CD8-positive, alpha-beta memory T cell (primary cell): ENCODE data around the gene SUZ12. TPM values are rescaled to one million over a fixed set of nuclear protein-coding genes. Genes with fewer than 3 reads are reported as not detected.
"Not testable (repeated sequence)": the region's sequence is repeated elsewhere in the genome, so short reads cannot be mapped to it uniquely, and the experiment has no call there.

Experiments used
- CTCF ChIA-PET: fragments of 350-600 bp; sonication (Branson Sonifier 250); formaldehyde crosslinking; loops from one replicate; lab custom pipeline; 2021; ENCODE audit warnings: antibody characterized with exemption; lab: Charles Lee
- POLR2A ChIA-PET: fragments of 350-600 bp; sonication (Branson Sonifier 250); formaldehyde crosslinking; loops from one replicate; lab custom pipeline; 2021; ENCODE audit warnings: antibody characterized with exemption; lab: Charles Lee
- DNase-seq, 5 donors: peaks; one replicate each; pipeline versions ENCODE4 v3.0.0 to v3.0.0-alpha.2; 2020 to 2022; ENCODE audit warnings: mixed read lengths in 1 of 5
- H3K27ac ChIP-seq: one replicate; pipeline ENCODE4 v1.7.0; 2013; ENCODE audit warnings: low read depth, mild to moderate bottlenecking, low read length, moderate library complexity
- H3K27me3 ChIP-seq: 2 replicates; pipeline ENCODE4 v1.7.0; 2013; ENCODE audit warnings: low read length, mild to moderate bottlenecking; ENCODE audit not compliant: insufficient read depth, poor library complexity, severe bottlenecking
- H3K36me3 ChIP-seq: 2 replicates; pipeline ENCODE4 v1.7.0; 2013; ENCODE audit warnings: mild to moderate bottlenecking, low read length, moderate library complexity; ENCODE audit not compliant: insufficient read depth
- H3K4me1 ChIP-seq: 2 replicates; pipeline ENCODE4 v1.7.0; 2013; ENCODE audit warnings: mild to moderate bottlenecking, low read length, moderate library complexity; ENCODE audit not compliant: insufficient read depth
- H3K4me3 ChIP-seq: 2 replicates; pipeline ENCODE4 v1.7.0; 2013; ENCODE audit warnings: mild to moderate bottlenecking, low read length
- H3K9me3 ChIP-seq: 2 replicates; pipeline ENCODE4 v1.7.0; 2013; ENCODE audit warnings: mild to moderate bottlenecking, low read length
- H3K27ac Mint-ChIP-seq, 8 donors: one replicate each; pipeline ENCODE4 v1.8.0; 2020 to 2021; ENCODE audit warnings: mixed read lengths in 8 of 8, mild to moderate bottlenecking in 6 of 8, inconsistent platforms in 3 of 8, moderate library complexity in 3 of 8
- H3K27me3 Mint-ChIP-seq, 2 donors: one replicate each; pipeline ENCODE4 v1.8.0; 2020 to 2021; ENCODE audit warnings: mixed read lengths in 2 of 2, mild to moderate bottlenecking in 1 of 2, moderate library complexity in 1 of 2
- H3K36me3 Mint-ChIP-seq, 3 donors: one replicate each; pipeline ENCODE4 v1.8.0; 2020 to 2021; ENCODE audit warnings: mixed read lengths in 3 of 3, inconsistent platforms in 1 of 3, mild to moderate bottlenecking in 1 of 3
- H3K4me1 Mint-ChIP-seq, 3 donors: one replicate each; pipeline ENCODE4 v1.8.0; 2020 to 2021; ENCODE audit warnings: mixed read lengths in 3 of 3, inconsistent platforms in 1 of 3, mild to moderate bottlenecking in 1 of 3
- H3K4me3 Mint-ChIP-seq, 7 donors: one replicate each; pipeline ENCODE4 v1.8.0; 2020 to 2021; ENCODE audit warnings: mixed read lengths in 7 of 7, mild to moderate bottlenecking in 6 of 7, moderate library complexity in 4 of 7, inconsistent platforms in 2 of 7
- H3K9me3 Mint-ChIP-seq, 5 donors: one replicate each; pipeline ENCODE4 v1.8.0; 2020 to 2022; ENCODE audit warnings: mixed read lengths in 5 of 5, mild to moderate bottlenecking in 3 of 5, moderate library complexity in 2 of 5, inconsistent platforms in 1 of 5
- polyA plus RNA-seq: library from polyadenylated mRNA; unstranded; fragments of 300-500 nt; fragmentation: Illumina TruSeq; gene quantifications from one replicate; pipeline ENCODE4 v1.2.3, GENCODE V29; 2021
- total RNA-seq, 2 experiments: library from RNA; stranded (reverse); gene quantifications; one replicate each; pipeline ENCODE4 v1.2.3, GENCODE V29; 2021

The SUZ12 gene
- total and polyA plus RNA-seq, 3 experiments from 2014 or later: 19.4 to 64.1 (median 63.1) TPM

DNA sequence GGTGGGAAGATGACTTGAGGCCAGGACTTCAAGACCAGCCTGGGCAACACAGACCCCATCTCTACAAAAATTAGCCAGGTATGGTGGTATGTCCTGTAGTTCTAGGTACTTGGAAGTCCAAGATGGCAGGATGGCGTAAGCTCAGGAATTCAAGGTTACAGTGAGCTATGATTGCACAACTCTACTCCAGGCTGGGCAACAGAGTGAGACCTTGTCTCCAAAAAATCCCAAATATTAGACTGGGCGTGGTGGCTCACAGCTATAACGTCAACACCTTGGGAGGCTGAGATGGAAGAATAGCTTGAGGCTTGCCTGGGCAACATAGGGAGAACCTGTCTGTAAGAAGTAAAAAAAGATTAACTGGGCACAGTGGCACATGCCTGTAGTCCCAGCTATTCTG is 30.8 kb downstream of the SUZ12 start:
- Histone ChIP-seq H3K36me3 (no peaks in the 10 kb centered on the region), H3K4me3 (no peak overlapping the region), H3K9me3 (no peaks in the 10 kb centered on the region), H3K27me3 (no peaks in the 10 kb centered on the region), H3K4me1 (no peaks in the 10 kb centered on the region), H3K27ac (no peak overlapping the region)
- no peak for DNase-seq
- ChIA-PET POLR2A (no interaction called here), CTCF (no interaction called here)
- Mint-ChIP-seq H3K27ac (peak overlapping the region in 3 of 8 donors; percentile 48 to 72 (median 61)), H3K36me3 (peaks cover 0 to 46% (median 0%) of the 10 kb centered on the region in 3 donors), H3K9me3 (no peaks in the 10 kb centered on the region), H3K4me1 (peaks cover 2 to 5% (median 4%) of the 10 kb centered on the region in 3 donors), H3K4me3 (no peak overlapping the region), H3K27me3 (no peaks in the 10 kb centered on the region)

GRCh38 chr17:31970416-31970815 is 33.6 kb downstream of the SUZ12 start:
- not testable (repeated sequence) for H3K36me3 ChIP-seq

DNA sequence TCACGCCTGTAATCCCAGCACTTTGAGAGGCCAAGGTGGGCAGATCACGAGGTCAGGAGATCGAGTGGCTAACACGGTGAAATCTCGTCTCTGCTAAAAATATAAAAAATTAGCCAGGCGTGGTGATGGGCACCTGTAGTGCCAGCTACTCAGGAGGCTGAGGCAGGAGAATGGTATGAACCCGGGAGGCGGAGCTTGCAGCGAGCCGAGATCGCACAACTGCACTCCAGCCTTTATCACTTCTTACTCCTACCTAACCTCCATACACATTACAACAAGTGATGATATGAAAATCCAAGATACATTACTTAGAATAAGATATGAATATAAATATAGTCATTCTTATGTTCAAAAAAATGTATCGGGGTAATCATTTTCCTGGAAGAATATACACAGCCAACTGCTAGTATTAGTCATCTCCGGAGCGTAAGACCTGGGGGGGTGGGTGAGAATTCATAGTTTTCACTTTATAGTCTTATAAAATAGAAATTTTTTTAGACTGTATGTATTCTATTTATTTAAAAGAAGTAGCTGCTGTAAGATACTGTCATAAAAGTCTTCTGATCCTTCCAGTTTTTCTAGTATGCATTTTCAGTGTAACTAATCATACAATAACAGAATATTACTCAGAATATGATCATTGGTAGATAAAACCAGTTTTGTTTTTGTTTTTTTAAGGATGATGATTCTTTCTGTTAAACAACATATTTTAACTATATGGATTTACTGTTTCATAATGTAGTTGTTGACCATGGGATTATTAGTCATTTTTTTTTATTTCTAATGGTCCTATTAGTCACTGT is 37.7 kb downstream of the SUZ12 start:
- H3K36me3 ChIP-seq, H3K27me3 ChIP-seq, H3K9me3 ChIP-seq, POLR2A ChIA-PET, DNase-seq, H3K27me3 Mint-ChIP-seq, H3K4me3 Mint-ChIP-seq, H3K9me3 Mint-ChIP-seq, H3K27ac ChIP-seq, H3K4me1 ChIP-seq, CTCF ChIA-PET, H3K4me3 ChIP-seq, H3K4me1 Mint-ChIP-seq: not testable (repeated sequence)
- Mint-ChIP-seq H3K36me3 (peaks cover 7 to 44% (median 9%) of the 10 kb centered on the region in 3 donors), H3K27ac (peak overlapping the region in 1 of 8 donors; percentile 58)

More at GRCh38 chr17:31970416-31970815, 33.6 kb downstream of the SUZ12 start:
- H3K4me3 ChIP-seq, H3K9me3 Mint-ChIP-seq, H3K27me3 Mint-ChIP-seq, H3K27me3 ChIP-seq, H3K4me1 ChIP-seq, CTCF ChIA-PET, DNase-seq, H3K4me3 Mint-ChIP-seq, H3K27ac Mint-ChIP-seq, H3K27ac ChIP-seq, POLR2A ChIA-PET, H3K9me3 ChIP-seq, H3K4me1 Mint-ChIP-seq: not testable (repeated sequence)
- peaks cover 0 to 50% (median 0%) of the 10 kb centered on the region in 3 donors for H3K36me3 Mint-ChIP-seq

DNA sequence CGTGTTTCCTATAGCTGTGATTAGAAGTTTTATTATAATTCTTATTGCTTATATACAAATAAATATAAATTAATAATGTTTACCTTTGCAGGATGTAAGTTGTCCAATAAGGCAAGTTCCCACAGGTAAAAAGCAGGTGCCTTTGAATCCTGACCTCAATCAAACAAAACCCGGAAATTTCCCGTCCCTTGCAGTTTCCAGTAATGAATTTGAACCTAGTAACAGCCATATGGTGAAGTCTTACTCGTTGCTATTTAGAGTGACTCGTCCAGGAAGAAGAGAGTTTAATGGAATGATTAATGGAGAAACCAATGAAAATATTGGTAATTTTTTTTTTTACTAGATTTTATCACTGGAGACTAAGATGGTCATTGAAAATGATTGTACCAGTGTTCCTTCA is 38.6 kb downstream of the SUZ12 start:
- H3K4me1 Mint-ChIP-seq, H3K36me3 ChIP-seq, H3K27me3 Mint-ChIP-seq, DNase-seq, H3K4me3 ChIP-seq, H3K4me3 Mint-ChIP-seq, H3K9me3 ChIP-seq, H3K4me1 ChIP-seq, H3K27me3 ChIP-seq, CTCF ChIA-PET, H3K27ac Mint-ChIP-seq, H3K27ac ChIP-seq, H3K9me3 Mint-ChIP-seq, POLR2A ChIA-PET: not testable (repeated sequence)
- peaks cover 7 to 42% (median 9%) of the 10 kb centered on the region in 3 donors for H3K36me3 Mint-ChIP-seq

- H3K9me3 Mint-ChIP-seq, H3K27ac Mint-ChIP-seq, POLR2A ChIA-PET, H3K4me3 Mint-ChIP-seq, H3K27me3 Mint-ChIP-seq, H3K27ac ChIP-seq, DNase-seq, H3K4me1 ChIP-seq, CTCF ChIA-PET, H3K4me1 Mint-ChIP-seq, H3K4me3 ChIP-seq, H3K27me3 ChIP-seq, H3K9me3 ChIP-seq: not testable (repeated sequence)
- peaks cover 4 to 58% (median 11%) of the 10 kb centered on the region in 3 donors for H3K36me3 Mint-ChIP-seq
- peaks cover 24% of the 10 kb centered on the region for H3K36me3 ChIP-seq
Measured at GRCh38 chr17:31991821-31992220, 55.0 kb downstream of the SUZ12 start.

DNA sequence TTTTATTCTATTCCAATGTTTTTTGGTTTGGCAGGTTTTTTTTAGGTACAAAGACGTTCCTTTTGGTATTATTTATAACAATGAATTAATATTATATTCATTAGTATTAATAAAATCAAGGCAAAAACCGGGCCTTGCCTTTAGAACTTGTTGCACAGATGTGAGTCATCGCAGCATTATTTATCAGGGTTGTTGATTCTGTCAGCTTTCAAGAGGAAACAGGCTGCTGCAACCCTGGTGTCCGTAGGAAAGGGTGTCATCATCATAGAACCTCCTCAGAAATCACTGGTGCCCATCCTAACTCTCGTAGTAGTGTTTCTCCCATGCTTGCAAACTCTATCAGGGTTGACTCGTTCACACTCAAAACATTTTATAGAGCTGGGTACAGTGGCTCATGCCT is 60.2 kb downstream of the SUZ12 start:
- H3K36me3 ChIP-seq: peaks cover 24% of the 10 kb centered on the region
- POLR2A ChIA-PET: no interaction called here
- Mint-ChIP-seq H3K9me3 (no peaks in the 10 kb centered on the region), H3K36me3 (peaks cover 0 to 60% (median 6%) of the 10 kb centered on the region in 3 donors), H3K4me1 (no peaks in the 10 kb centered on the region), H3K4me3 (no peak overlapping the region), H3K27me3 (no peaks in the 10 kb centered on the region), H3K27ac (no peak overlapping the region)
- no peaks in the 10 kb centered on the region for H3K27me3 ChIP-seq
- H3K4me3 ChIP-seq: no peak overlapping the region
- no peak for DNase-seq
- CTCF ChIA-PET: interaction anchor here (0.8 kb wide), 1 partner anchor 10 kb away, joined by 5 read pairs; the partner anchor contains the start of gene LRRC37B
- H3K4me1 ChIP-seq: no peaks in the 10 kb centered on the region
- H3K9me3 ChIP-seq: no peaks in the 10 kb centered on the region
- no peak overlapping the region for H3K27ac ChIP-seq

DNA sequence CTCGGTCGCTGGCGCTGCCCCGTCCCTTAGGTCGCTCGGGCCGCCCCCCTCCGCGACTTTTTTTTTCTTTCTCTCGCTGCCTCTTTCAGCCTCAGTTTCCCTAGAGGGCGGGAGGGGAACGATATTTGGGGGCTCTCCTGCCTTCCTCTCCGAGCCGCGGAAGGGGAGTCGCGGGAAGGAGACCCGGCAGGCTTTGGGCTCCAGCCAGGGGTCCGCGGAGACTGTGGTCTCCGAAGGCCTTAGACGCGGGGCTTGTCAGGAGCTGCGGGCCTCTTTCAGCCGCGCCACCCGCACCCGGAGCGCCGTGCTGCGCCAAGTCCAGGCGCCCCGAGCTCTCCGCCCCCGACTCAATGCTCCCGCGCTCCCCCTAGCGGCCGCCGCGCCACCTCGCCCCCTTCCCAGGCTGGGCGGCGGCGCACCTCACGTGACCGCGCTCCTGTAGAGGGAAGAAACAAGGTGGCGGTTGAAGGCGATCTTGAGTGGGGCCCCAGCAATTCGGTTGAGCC is 70.2 kb downstream of the SUZ12 start, which contains the start of gene LRRC37B:
Gene LRRC37B (plus strand): TSS at position 427 of the 506 bp plus-strand sequence. CDS start 14,010 bp downstream, outside the sequence.
- Mint-ChIP-seq H3K9me3 (no peaks in the 10 kb centered on the region), H3K4me3 (peak within 1 kb of the TSS; percentile 87 to 98 (median 89))

More for the DNA sequence above, 70.2 kb downstream of the SUZ12 start, which contains the start of gene LRRC37B:
- Histone ChIP-seq H3K9me3 (no peaks in the 10 kb centered on the region), H3K4me1 (peaks cover 21% of the 10 kb centered on the region), H3K36me3 (no peaks in the 10 kb centered on the region), H3K27ac (peak within 1 kb of the TSS; percentile 70), H3K4me3 (peak within 1 kb of the TSS; percentile 93), H3K27me3 (no peaks in the 10 kb centered on the region)
- CTCF ChIA-PET: interaction anchor here (0.7 to 3.9 kb wide), 12 partner anchors 8 to 331 kb away, joined by 3 to 45 read pairs (median 3); no protein-coding TSS in a partner anchor
- peak within 1 kb of the TSS; percentile 75 to 97 (median 87) for H3K27ac Mint-ChIP-seq
- peaks cover 0 to 16% (median 2%) of the 10 kb centered on the region in 3 donors for H3K36me3 Mint-ChIP-seq
- POLR2A ChIA-PET: interaction anchor here (0.6 kb wide), 1 partner anchor 101 kb away, joined by 3 read pairs; no protein-coding TSS in a partner anchor
- peak; percentile 83 to 89 (median 84) for DNase-seq
- peaks cover 31 to 48% (median 43%) of the 10 kb centered on the region in 3 donors for H3K4me1 Mint-ChIP-seq
- H3K27me3 Mint-ChIP-seq: peaks cover 0 to 2% of the 10 kb centered on the region in 2 donors
